ENCODE results near the gene SESN1.

GRCh38 chr6:109118871-109119354 lies 24.3 kb upstream of the SESN1 start:
- TF ChIP-seq ZNF274 (IDR thresholded peaks at IDR 0.05; ENCODE audit: low read depth, low read length) = no peak
- TF ChIP-seq YY1 (IDR thresholded peaks at IDR 0.05; ENCODE audit: insufficient read depth, insufficient read length) = no peak
